H1 (cell line): ENCODE measurements around the gene IGSF9. TPM values are rescaled to one million over a fixed set of nuclear protein-coding genes. Genes with fewer than 3 reads are reported as not detected.

Experiments used
- CTCF ChIA-PET: fragments of 300-600 bp; sonication (Branson Sonifier 250); formaldehyde crosslinking; loops from one replicate; lab custom pipeline; 2021; ENCODE audit not compliant: partially characterized antibody; lab: Charles Lee
- POLR2A ChIA-PET: fragments of 300-600 bp; sonication (Branson Sonifier 250); formaldehyde crosslinking; loops from one replicate; lab custom pipeline; 2021; ENCODE audit warnings: inconsistent platforms; ENCODE audit not compliant: partially characterized antibody; lab: Charles Lee
- DNase-seq, 2 experiments: peaks; one replicate each; pipeline versions ENCODE4 v3.0.0 to v3.0.0-alpha.2; 2010 to 2022; ENCODE audit warnings: low spot score in 2 of 2, low read depth in 1 of 2, mixed read lengths in 1 of 2
- FAIRE-seq: peaks from 2 replicates; lab custom pipeline; 2011; peaks lifted over from hg19 to GRCh38; lab: Jason Lieb, UNC
- H2AFZ ChIP-seq: 2 replicates; pipeline ENCODE4 v1.8.1; 2012; ENCODE audit warnings: low read length, inconsistent platforms
- H2AK5ac ChIP-seq: 2 replicates; pipeline ENCODE4 v1.6.1; 2013; ENCODE audit warnings: low read depth, low read length
- H2BK120ac ChIP-seq: replicated peaks from 2 replicates; pipeline ENCODE3; 2013; ENCODE audit warnings: low read depth, low read length, inconsistent platforms
- H2BK12ac ChIP-seq: 2 replicates; pipeline ENCODE4 v1.6.1; 2013; ENCODE audit warnings: low read depth, low read length
- H2BK15ac ChIP-seq: 2 replicates; pipeline ENCODE4 v1.6.1; 2013; ENCODE audit warnings: low read length
- H2BK20ac ChIP-seq: 2 replicates; pipeline ENCODE4 v1.6.1; 2013; ENCODE audit warnings: low read length
- H2BK5ac ChIP-seq: 2 replicates; pipeline ENCODE4 v1.6.1; 2013; ENCODE audit warnings: low read depth, low read length
- H3K14ac ChIP-seq: 2 replicates; pipeline ENCODE4 v1.6.1; 2013; ENCODE audit warnings: inconsistent platforms; ENCODE audit not compliant: insufficient read length
- H3K18ac ChIP-seq: 2 replicates; pipeline ENCODE4 v1.6.1; 2013; ENCODE audit warnings: low read length; ENCODE audit errors: extremely low read depth
- H3K23ac ChIP-seq: 2 replicates; pipeline ENCODE4 v1.6.1; 2013; ENCODE audit warnings: inconsistent platforms; ENCODE audit not compliant: insufficient read length
- H3K23me2 ChIP-seq: 2 replicates; pipeline ENCODE4 v1.6.1; 2013; ENCODE audit warnings: low read depth, low read length
- H3K27ac ChIP-seq: 2 replicates; pipeline ENCODE4 v1.6.1; 2011; ENCODE audit warnings: low read depth, low read length, inconsistent platforms
- H3K27me3 ChIP-seq, 4 experiments: replicated peaks in 1 of 4; 1 replicate in 1 of 4; 2 replicates in 3 of 4; pipeline versions ENCODE4 v1.6.1 to v1.8.1; 2011 to 2013; ENCODE audit warnings: low read length in 3 of 4, mild to moderate bottlenecking in 3 of 4, inconsistent platforms in 2 of 4, mixed read lengths in 2 of 4, moderate library complexity in 1 of 4; ENCODE audit not compliant: control insufficient read depth in 3 of 4, insufficient read depth in 3 of 4; ENCODE audit errors: extremely low read depth in 1 of 4
- H3K36me3 ChIP-seq, 4 experiments: 2 replicates each; pipeline versions ENCODE4 v1.6.1 to v1.8.1; 2011 to 2013; ENCODE audit warnings: mild to moderate bottlenecking in 4 of 4, low read length in 3 of 4, moderate library complexity in 2 of 4, control low read depth in 1 of 4, inconsistent platforms in 1 of 4; ENCODE audit not compliant: insufficient read depth in 4 of 4, control insufficient read depth in 2 of 4
- H3K4ac ChIP-seq: replicated peaks from 2 replicates; pipeline ENCODE3; 2013; ENCODE audit warnings: low read length, low read depth, mixed read lengths, inconsistent platforms; ENCODE audit not compliant: insufficient read length
- H3K4me1 ChIP-seq, 4 experiments: replicated peaks in 1 of 4; 1 replicate in 1 of 4; 2 replicates in 3 of 4; pipeline versions ENCODE4 v1.6.1 to v1.8.1; 2011 to 2013; ENCODE audit warnings: low read length in 3 of 4, inconsistent platforms in 2 of 4, mixed read lengths in 1 of 4; ENCODE audit not compliant: insufficient read depth in 4 of 4, control insufficient read depth in 3 of 4
- H3K4me2 ChIP-seq, 2 experiments: 2 replicates each; pipeline versions ENCODE4 v1.6.1 to v1.8.1; 2011 to 2013; ENCODE audit warnings: low read depth in 2 of 2, low read length in 2 of 2, control low read depth in 1 of 2, inconsistent platforms in 1 of 2, mild to moderate bottlenecking in 1 of 2; ENCODE audit not compliant: insufficient read depth in 1 of 2
- H3K4me3 ChIP-seq, 4 experiments: fragments of 200-600, 300-600 bp in 1 of 4; sonication (generic), shearing (Covaris generic), sonication (Bioruptor Twin) in 1 of 4; 2 replicates each; pipeline versions ENCODE4 v1.5.1 to v1.8.1; 2011 to 2016; ENCODE audit warnings: low read length in 4 of 4, low read depth in 3 of 4, control low read depth in 2 of 4, inconsistent platforms in 2 of 4, mild to moderate bottlenecking in 2 of 4, mixed read lengths in 1 of 4, moderate library complexity in 1 of 4; ENCODE audit not compliant: insufficient read depth in 2 of 4; ENCODE audit errors: extremely low read depth in 1 of 4
- H3K56ac ChIP-seq: replicated peaks from 2 replicates; pipeline ENCODE3; 2013; ENCODE audit warnings: low read depth, mild to moderate bottlenecking, mixed read lengths, low read length, inconsistent platforms; ENCODE audit not compliant: insufficient read length
- H3K79me1 ChIP-seq: 2 replicates; pipeline ENCODE4 v1.6.1; 2013; ENCODE audit warnings: low read depth, low read length, control low read depth
- H3K79me2 ChIP-seq, 2 experiments: 2 replicates each; pipeline versions ENCODE4 v1.6.1 to v1.8.1; 2012 to 2013; ENCODE audit warnings: low read length in 2 of 2, mild to moderate bottlenecking in 2 of 2, inconsistent platforms in 1 of 2; ENCODE audit not compliant: insufficient read depth in 2 of 2, control insufficient read depth in 1 of 2
- H3K9ac ChIP-seq, 4 experiments: replicated peaks in 1 of 4; 1 replicate in 1 of 4; 2 replicates in 3 of 4; pipeline versions ENCODE4 v1.6.1 to v1.8.1; 2011 to 2013; ENCODE audit warnings: low read depth in 3 of 4, low read length in 3 of 4, control low read depth in 2 of 4, mild to moderate bottlenecking in 2 of 4, moderate library complexity in 2 of 4, inconsistent platforms in 1 of 4; ENCODE audit errors: extremely low read depth in 1 of 4
- H3K9me3 ChIP-seq, 2 experiments: 2 replicates each; pipeline versions ENCODE4 v1.6.1 to v1.8.1; 2012 to 2013; ENCODE audit warnings: mild to moderate bottlenecking in 2 of 2, moderate library complexity in 2 of 2, control low read depth in 1 of 2, inconsistent platforms in 1 of 2, low read depth in 1 of 2, low read length in 1 of 2, mixed read lengths in 1 of 2; ENCODE audit not compliant: insufficient read depth in 2 of 2
- H4K20me1 ChIP-seq, 2 experiments: replicated peaks in 1 of 2; 2 replicates each; pipeline versions ENCODE3 to v1.8.1; 2011 to 2013; ENCODE audit warnings: inconsistent platforms in 2 of 2, low read length in 2 of 2, mild to moderate bottlenecking in 1 of 2; ENCODE audit not compliant: insufficient read depth in 2 of 2, control insufficient read depth in 1 of 2
- H4K5ac ChIP-seq: 2 replicates; pipeline ENCODE4 v1.6.1; 2013; ENCODE audit warnings: low read length, low read depth, mixed read lengths, inconsistent platforms; ENCODE audit not compliant: insufficient read length
- H4K8ac ChIP-seq: 2 replicates; pipeline ENCODE4 v1.8.0; 2013; ENCODE audit warnings: mild to moderate bottlenecking, moderate library complexity, low read length, inconsistent platforms; ENCODE audit not compliant: insufficient read depth; ENCODE audit errors: extremely low read depth
- H4K91ac ChIP-seq: replicated peaks from 2 replicates; pipeline ENCODE3; 2013; ENCODE audit warnings: low read length, mixed read lengths, inconsistent platforms; ENCODE audit not compliant: insufficient read length
- BACH1 ChIP-seq: IDR thresholded peaks from 2 replicates; pipeline ENCODE4 v1.6.1; 2012; ENCODE audit warnings: low read length, improper control_type of control experiment
- CBX5 ChIP-seq: fragments of 300-800, 300-1000 bp; sonication (generic); IDR thresholded peaks from 2 replicates; pipeline ENCODE4 v1.7.1; 2016; ENCODE audit warnings: antibody characterized with exemption, low read length, low read depth
- KDM1A ChIP-seq: fragments of 200-600, 300-600 bp; sonication (generic); IDR thresholded peaks from 2 replicates; pipeline ENCODE4 v1.7.1; 2016; ENCODE audit warnings: mild to moderate bottlenecking, low read length, borderline replicate concordance
- KDM5A ChIP-seq: fragments of 200-600 bp; IDR thresholded peaks from 2 replicates; pipeline ENCODE4 v1.7.1; 2012; ENCODE audit warnings: mild to moderate bottlenecking, low read length, inconsistent platforms, mixed read lengths
- MAFK ChIP-seq: IDR thresholded peaks from 2 replicates; pipeline ENCODE4 v1.6.1; 2012; ENCODE audit warnings: low read depth, mild to moderate bottlenecking, improper control_type of control experiment, low read length
- NRF1 ChIP-seq: IDR thresholded peaks from 2 replicates; pipeline ENCODE4 v1.6.1; 2011; ENCODE audit warnings: mild to moderate bottlenecking, low read depth, low read length, improper control_type of control experiment
- RBBP5 ChIP-seq: IDR thresholded peaks from 2 replicates; pipeline ENCODE4 v1.7.1; 2012; ENCODE audit warnings: low read depth, mild to moderate bottlenecking, inconsistent platforms, low read length, moderate library complexity, borderline replicate concordance
- SRF ChIP-seq: IDR thresholded peaks from 2 replicates; pipeline ENCODE4 v1.6.1; 2011; ENCODE audit warnings: mild to moderate bottlenecking, low read depth, low read length, moderate library complexity
- WGBS, 2 experiments: shearing (Covaris generic) in 1 of 2; methylation state at CpG; one replicate each; pipeline versions ENCODE4 v1.1.6 to v1.1.7; 2013 to 2015; ENCODE audit warnings: low lambda C conversion rate in 2 of 2, mixed read lengths in 2 of 2, inconsistent platforms in 1 of 2, low coverage in 1 of 2, missing lambda C conversion rate in 1 of 2; ENCODE audit not compliant: insufficient replicate concordance in 2 of 2, insufficient coverage in 1 of 2, insufficient read length in 1 of 2; ENCODE audit errors: extremely low coverage in 1 of 2, missing lambda C conversion rate in 1 of 2; 5-methylcytosine and 5-hydroxymethylcytosine counted together
- polyA plus RNA-seq, 7 experiments: library from polyadenylated mRNA; depleted of rRNA in 3 of 7; stranded (reverse) in 5 of 7; unstranded in 2 of 7; fragments of >200 nt in 5 of 7; fragments of 200-250 nt in 2 of 7; gene quantifications; 1 replicate in 5 of 7; 2 replicates in 1 of 7; 4 replicates in 1 of 7; pipeline versions ENCODE4 v1.2.1 to v1.2.3, GENCODE V29; 2011 to 2013; ENCODE audit warnings: missing spikeins in 2 of 7, mixed read lengths in 2 of 7
- total RNA-seq: library from RNA; stranded (reverse); fragmentation: NEBNext Ultra II Directional; extraction: Animal tissue kit (Norgen Biotek cat#: 25700); gene quantifications from 2 replicates; pipeline ENCODE4 v1.2.1, GENCODE V29; 2021
- TF ChIP-seq, protein P1 (sequence below): IDR thresholded peaks from 2 replicates; pipeline ENCODE4 v1.6.1; 2012; ENCODE audit warnings: low read length, inconsistent platforms

Gene IGSF9
- total and polyA plus RNA-seq, 2 of the 8 experiments (the other 6 are each of a cell fraction or from before 2014, with no cell fraction given), result 10.9 to 28.1 TPM

- Histone ChIP-seq H3K14ac (no peak overlapping the region), H2BK20ac (no peak overlapping the region), H2BK5ac (no peak overlapping the region), H3K18ac (no peak overlapping the region), H3K27ac (no peak overlapping the region), H2BK12ac (no peak overlapping the region; the same call in 1 of the 2 replicates), H2BK120ac (no peak overlapping the region), H2AFZ (no peak overlapping the region), H3K4me1 (no peaks in the 10 kb centered on the region), H3K4me3 (no peak overlapping the region), H3K4ac (no peak overlapping the region), H2AK5ac (no peak overlapping the region), H3K27me3 (no peaks in the 10 kb centered on the region; a peak in 1 of 7 replicates), H3K79me1 (no peaks in the 10 kb centered on the region), H3K36me3 (no peaks in the 10 kb centered on the region), H3K23ac (no peak overlapping the region), H2BK15ac (no peak overlapping the region), H3K79me2 (no peaks in the 10 kb centered on the region), H3K9ac (no peak overlapping the region; a peak in 1 of 7 replicates), H3K9me3 (no peaks in the 10 kb centered on the region), H3K4me2 (no peak overlapping the region), H3K56ac (no peak overlapping the region), H3K23me2 (no peaks in the 10 kb centered on the region; the same call in 1 of the 2 replicates), H4K20me1 (no peaks in the 10 kb centered on the region), H4K5ac (no peak overlapping the region), H4K8ac (no peak overlapping the region), H4K91ac (no peak overlapping the region)
- DNase-seq (no peak), FAIRE-seq (no peak)
- TF ChIP-seq RBBP5 (no peak), NRF1 (no peak), KDM1A (no peak), SRF (no peak), KDM5A (no peak), CBX5 (no peak), BACH1 (no peak), MAFK (no peak)
- TF ChIP-seq, protein P1, sequence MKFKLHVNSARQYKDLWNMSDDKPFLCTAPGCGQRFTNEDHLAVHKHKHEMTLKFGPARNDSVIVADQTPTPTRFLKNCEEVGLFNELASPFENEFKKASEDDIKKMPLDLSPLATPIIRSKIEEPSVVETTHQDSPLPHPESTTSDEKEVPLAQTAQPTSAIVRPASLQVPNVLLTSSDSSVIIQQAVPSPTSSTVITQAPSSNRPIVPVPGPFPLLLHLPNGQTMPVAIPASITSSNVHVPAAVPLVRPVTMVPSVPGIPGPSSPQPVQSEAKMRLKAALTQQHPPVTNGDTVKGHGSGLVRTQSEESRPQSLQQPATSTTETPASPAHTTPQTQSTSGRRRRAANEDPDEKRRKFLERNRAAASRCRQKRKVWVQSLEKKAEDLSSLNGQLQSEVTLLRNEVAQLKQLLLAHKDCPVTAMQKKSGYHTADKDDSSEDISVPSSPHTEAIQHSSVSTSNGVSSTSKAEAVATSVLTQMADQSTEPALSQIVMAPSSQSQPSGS, result no peak
- ChIA-PET CTCF (interaction anchor here (1.0 to 20.8 kb wide), 5 partner anchors 9 to 78 kb away, joined by 3 to 645 read pairs (median 4); partner anchors contain the start of gene FCRL6), POLR2A (no interaction called here)
- 82% methylated on average over 6 of the region's 6 CpGs; no CpG with 5 or more reads in 1 of the 2 experiments for WGBS, 2 experiments
Measured at GRCh38 chr1:159881622-159882526, 63.5 kb downstream of the IGSF9 start.
